ENCODE results near the gene NIPAL3.

Gene NIPAL3

GRCh38 chr1:24381256-24381655 lies 34.3 kb upstream of the NIPAL3 start:
- Histone ChIP-seq H3K27me3 (ENCODE audit: control insufficient read depth, insufficient read depth, low read length) (no peaks in the 10 kb centered on the region), H3K9ac (no peak overlapping the region), H3K9me3 (ENCODE audit: control insufficient read depth, low read length) (no peaks in the 10 kb centered on the region), H2AFZ (no peak overlapping the region), H3K36me3 (ENCODE audit: control insufficient read depth, insufficient read depth, low read length) (no peaks in the 10 kb centered on the region), H3K4me1 (no peaks in the 10 kb centered on the region), H3K4me2 (ENCODE audit: low read length) (no peak overlapping the region), H3K27ac (no peak overlapping the region), H3K4me3 (ENCODE audit: low read depth, low read length) (no peak overlapping the region), H3K79me2 (no peaks in the 10 kb centered on the region)
- TF ChIP-seq CTCF (IDR thresholded peaks at IDR 0.05), result no peak

- H3K27ac ChIP-seq, result no peak overlapping the region
- no peak overlapping the region for H3K9ac ChIP-seq
- no peaks in the 10 kb centered on the region for H3K36me3 ChIP-seq (ENCODE audit: control insufficient read depth, insufficient read depth, low read length)
These were observed 33.4 kb upstream of the NIPAL3 start for GRCh38 chr1:24382165-24382577.

DNA sequence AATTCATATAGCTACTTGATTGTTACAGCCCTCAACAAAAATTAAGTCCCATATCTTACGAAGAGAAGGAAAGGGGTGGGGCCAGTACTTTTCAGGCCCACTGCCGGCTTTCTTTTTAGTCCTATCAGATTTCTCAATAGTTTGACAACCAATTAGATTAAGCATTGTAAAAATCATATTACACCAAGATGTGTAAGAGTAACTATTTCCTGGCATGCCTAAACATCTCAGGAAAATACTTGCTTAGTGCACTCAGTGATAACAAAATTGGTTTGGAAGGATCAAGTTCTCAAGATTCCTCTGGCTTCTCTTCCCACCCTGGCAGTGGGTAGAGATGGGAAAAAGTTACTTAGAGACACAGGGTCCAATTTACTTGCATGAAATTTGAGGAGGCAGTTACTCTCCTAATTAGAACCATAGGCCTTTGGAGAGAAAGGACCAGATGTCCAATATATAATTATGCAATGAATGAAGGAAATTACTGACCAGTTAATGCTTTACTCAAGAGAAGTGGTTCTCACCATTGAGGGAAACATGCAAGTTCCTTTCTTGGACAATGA lies 32.1 kb upstream of the NIPAL3 start:
- no peak overlapping the region for H2AFZ ChIP-seq
- no peak overlapping the region for H3K4me2 ChIP-seq (ENCODE audit: low read length)
- H3K4me1 ChIP-seq, result no peaks in the 10 kb centered on the region
- H3K27ac ChIP-seq, result no peak overlapping the region
- H3K9me3 ChIP-seq (ENCODE audit: control insufficient read depth, low read length), result no peaks in the 10 kb centered on the region
- H3K27me3 ChIP-seq (ENCODE audit: control insufficient read depth, insufficient read depth, low read length), result no peaks in the 10 kb centered on the region
- no peaks in the 10 kb centered on the region for H3K36me3 ChIP-seq (ENCODE audit: control insufficient read depth, insufficient read depth, low read length)
- no peak overlapping the region for H3K4me3 ChIP-seq (ENCODE audit: low read depth, low read length)
- H3K79me2 ChIP-seq, result no peaks in the 10 kb centered on the region
- no peak overlapping the region for H3K9ac ChIP-seq
- TF ChIP-seq CTCF (IDR thresholded peaks at IDR 0.05), result no peak

More at GRCh38 chr1:24382165-24382577, 33.4 kb upstream of the NIPAL3 start:
- Histone ChIP-seq H2AFZ (no peak overlapping the region), H3K4me2 (ENCODE audit: low read length) (no peak overlapping the region), H3K9me3 (ENCODE audit: control insufficient read depth, low read length) (no peaks in the 10 kb centered on the region), H3K79me2 (no peaks in the 10 kb centered on the region), H3K27me3 (ENCODE audit: control insufficient read depth, insufficient read depth, low read length) (no peaks in the 10 kb centered on the region), H3K4me1 (no peaks in the 10 kb centered on the region), H3K4me3 (ENCODE audit: low read depth, low read length) (no peak overlapping the region)
- TF ChIP-seq CTCF (IDR thresholded peaks at IDR 0.05), result no peak

- Histone ChIP-seq H3K9me3 (ENCODE audit: control insufficient read depth, low read length) (no peaks in the 10 kb centered on the region), H3K27ac (no peak overlapping the region), H3K79me2 (no peaks in the 10 kb centered on the region), H3K36me3 (ENCODE audit: control insufficient read depth, insufficient read depth, low read length) (no peaks in the 10 kb centered on the region), H3K9ac (no peak overlapping the region), H3K4me2 (ENCODE audit: low read length) (no peak overlapping the region), H3K27me3 (ENCODE audit: control insufficient read depth, insufficient read depth, low read length) (no peaks in the 10 kb centered on the region), H2AFZ (no peak overlapping the region), H3K4me3 (ENCODE audit: low read depth, low read length) (no peak overlapping the region), H3K4me1 (no peaks in the 10 kb centered on the region)
- TF ChIP-seq CTCF (IDR thresholded peaks at IDR 0.05), result no peak
These were observed 31.1 kb upstream of the NIPAL3 start for GRCh38 chr1:24384251-24385090.

Measured in parathyroid adenoma (tissue), 2 donors.